Progenitor cell of endocrine pancreas (in vitro differentiated cells): ENCODE data around the gene UBAC2. TPM values are rescaled to one million over a fixed set of nuclear protein-coding genes. Genes with fewer than 3 reads are reported as not detected.
A peak's percentile ranks its signal among the peaks of the same experiment; 100 is the strongest.
"Not testable (repeated sequence)": the region's sequence is repeated elsewhere in the genome, so short reads cannot be mapped to it uniquely, and the experiment has no call there.

ENCODE experiments used
- DNase-seq: peaks from one replicate; pipeline ENCODE4 v3.0.0; 2021; ENCODE audit warnings: low spot score; ENCODE audit not compliant: unreplicated experiment
- H3K27ac Mint-ChIP-seq: 2 replicates; pipeline ENCODE4 v1.8.0; 2021; ENCODE audit warnings: mild to moderate bottlenecking, moderate library complexity, mixed read lengths
- H3K27me3 Mint-ChIP-seq: 2 replicates; pipeline ENCODE4 v1.8.0; 2021; ENCODE audit warnings: mixed read lengths
- H3K36me3 Mint-ChIP-seq: 2 replicates; pipeline ENCODE4 v1.8.0; 2022; ENCODE audit warnings: mixed read lengths; ENCODE audit not compliant: insufficient read depth
- H3K4me1 Mint-ChIP-seq: 2 replicates; pipeline ENCODE4 v1.8.0; 2021; ENCODE audit warnings: low read depth, mixed read lengths
- H3K4me3 Mint-ChIP-seq: 2 replicates; pipeline ENCODE4 v1.8.0; 2021; ENCODE audit warnings: low read depth, mild to moderate bottlenecking, moderate library complexity, mixed read lengths
- H3K9me3 Mint-ChIP-seq: 2 replicates; pipeline ENCODE4 v1.8.0; 2021; ENCODE audit warnings: low read depth, mixed read lengths
- total RNA-seq: library from RNA; stranded (reverse); gene quantifications from 2 replicates; pipeline ENCODE4 v1.2.1, GENCODE V29; 2021
- TF ChIP-seq, protein P1 (sequence below): fragments of 200-600 bp; sonication (generic); IDR thresholded peaks from one replicate; pipeline ENCODE4 v1.5.0; 2021; ENCODE audit warnings: antibody characterized with exemption, mild to moderate bottlenecking; ENCODE audit not compliant: unreplicated experiment

UBAC2 gene
- total RNA-seq, 1 donor from 2014 or later = 60.6 TPM

DNA sequence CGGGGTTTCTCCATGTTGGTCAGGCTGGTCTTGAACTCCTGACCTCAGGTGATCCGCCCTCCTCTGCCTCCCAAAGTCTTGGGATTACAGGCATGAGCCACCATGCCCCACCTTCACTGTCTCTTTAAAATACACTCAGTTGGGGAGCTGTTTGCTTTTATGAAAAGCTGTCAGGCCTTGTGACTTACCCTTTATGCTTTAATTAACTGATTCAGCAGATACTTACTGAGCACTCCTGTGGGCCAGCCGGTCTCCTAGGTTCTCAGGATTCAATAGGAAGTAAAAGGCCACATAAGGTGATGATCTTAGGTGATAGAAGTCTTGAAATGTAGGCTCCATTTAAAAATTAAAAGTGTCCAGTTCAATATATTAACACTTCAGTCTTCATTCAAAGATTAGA lies 7.5 kb downstream of the UBAC2 start:
- H3K9me3 Mint-ChIP-seq = no peaks in the 10 kb centered on the region
- no peak for DNase-seq
- H3K36me3 Mint-ChIP-seq = peaks cover 2% of the 10 kb centered on the region
- H3K4me3 Mint-ChIP-seq = no peak overlapping the region
- no peak overlapping the region for H3K27ac Mint-ChIP-seq
- TF ChIP-seq, protein P1, sequence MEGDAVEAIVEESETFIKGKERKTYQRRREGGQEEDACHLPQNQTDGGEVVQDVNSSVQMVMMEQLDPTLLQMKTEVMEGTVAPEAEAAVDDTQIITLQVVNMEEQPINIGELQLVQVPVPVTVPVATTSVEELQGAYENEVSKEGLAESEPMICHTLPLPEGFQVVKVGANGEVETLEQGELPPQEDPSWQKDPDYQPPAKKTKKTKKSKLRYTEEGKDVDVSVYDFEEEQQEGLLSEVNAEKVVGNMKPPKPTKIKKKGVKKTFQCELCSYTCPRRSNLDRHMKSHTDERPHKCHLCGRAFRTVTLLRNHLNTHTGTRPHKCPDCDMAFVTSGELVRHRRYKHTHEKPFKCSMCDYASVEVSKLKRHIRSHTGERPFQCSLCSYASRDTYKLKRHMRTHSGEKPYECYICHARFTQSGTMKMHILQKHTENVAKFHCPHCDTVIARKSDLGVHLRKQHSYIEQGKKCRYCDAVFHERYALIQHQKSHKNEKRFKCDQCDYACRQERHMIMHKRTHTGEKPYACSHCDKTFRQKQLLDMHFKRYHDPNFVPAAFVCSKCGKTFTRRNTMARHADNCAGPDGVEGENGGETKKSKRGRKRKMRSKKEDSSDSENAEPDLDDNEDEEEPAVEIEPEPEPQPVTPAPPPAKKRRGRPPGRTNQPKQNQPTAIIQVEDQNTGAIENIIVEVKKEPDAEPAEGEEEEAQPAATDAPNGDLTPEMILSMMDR = no peak
- no peaks in the 10 kb centered on the region for H3K27me3 Mint-ChIP-seq
- H3K4me1 Mint-ChIP-seq = peaks cover 22% of the 10 kb centered on the region

DNA sequence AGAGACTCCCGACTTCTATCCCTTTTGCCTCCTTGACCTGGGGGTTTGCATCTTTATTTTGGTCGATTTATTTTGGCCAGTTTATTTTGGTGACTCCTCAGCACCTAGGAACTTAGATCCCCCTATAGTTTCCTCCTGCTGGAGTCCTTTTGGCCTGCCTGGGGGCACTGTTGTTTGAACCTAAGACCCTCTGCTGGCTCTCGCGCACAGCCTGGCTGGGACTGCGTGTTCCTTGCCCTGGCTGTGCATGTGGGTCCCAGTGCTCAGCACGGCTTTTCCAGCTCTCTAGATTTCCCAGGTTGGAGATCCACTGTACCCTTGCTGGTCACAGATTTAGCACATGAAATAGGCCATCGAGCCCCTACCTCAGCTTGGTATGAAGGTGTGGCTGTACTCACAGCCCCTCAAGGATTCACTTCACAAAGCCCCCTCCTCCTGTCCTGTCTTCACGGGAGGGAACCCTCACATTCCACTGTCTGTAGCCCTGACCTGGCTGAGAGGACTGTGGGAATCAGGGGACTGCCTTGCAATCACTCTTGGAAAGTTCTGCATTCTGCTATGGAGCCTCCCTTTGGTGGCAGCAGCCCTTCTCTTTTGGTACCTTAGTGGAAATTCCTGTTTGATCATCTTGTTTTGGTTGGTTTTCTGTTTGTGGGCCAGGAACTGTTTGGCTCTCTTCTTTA lies 8.3 kb downstream of the UBAC2 start:
- H3K36me3 Mint-ChIP-seq = peaks cover 2% of the 10 kb centered on the region
- TF ChIP-seq, protein P1 = no peak
- no peak overlapping the region for H3K27ac Mint-ChIP-seq
- H3K27me3 Mint-ChIP-seq = no peaks in the 10 kb centered on the region
- no peak overlapping the region for H3K4me3 Mint-ChIP-seq
- H3K4me1 Mint-ChIP-seq = peaks cover 19% of the 10 kb centered on the region
- no peak for DNase-seq
- H3K9me3 Mint-ChIP-seq = no peaks in the 10 kb centered on the region

DNA sequence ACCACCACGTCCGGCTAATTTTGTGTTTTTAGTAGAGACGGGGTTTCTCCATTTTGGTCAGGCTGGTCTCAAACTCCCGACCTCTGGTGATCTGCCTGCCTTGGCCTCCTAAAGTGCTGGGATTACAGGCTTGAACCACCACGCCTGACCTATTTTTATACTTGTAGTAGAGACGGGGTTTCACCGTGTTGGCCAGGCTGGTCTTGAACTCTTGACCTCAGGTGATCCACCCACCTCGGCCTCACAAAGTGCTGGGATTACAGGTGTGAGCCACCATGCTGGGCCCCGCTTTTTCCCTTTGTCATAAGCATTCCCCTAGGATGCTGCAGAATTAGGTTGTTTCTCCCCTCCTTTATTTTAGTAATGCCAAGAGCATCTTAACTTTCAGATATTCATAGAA lies 10.0 kb downstream of the UBAC2 start:
- H3K27ac Mint-ChIP-seq, H3K4me3 Mint-ChIP-seq, H3K4me1 Mint-ChIP-seq, H3K27me3 Mint-ChIP-seq, H3K9me3 Mint-ChIP-seq, DNase-seq, H3K36me3 Mint-ChIP-seq: not testable (repeated sequence)

GRCh38 chr13:99211421-99212035 lies 10.9 kb downstream of the UBAC2 start:
- Mint-ChIP-seq H3K4me3 (no peak overlapping the region), H3K4me1 (peaks cover 2% of the 10 kb centered on the region), H3K36me3 (peaks cover 4% of the 10 kb centered on the region), H3K27ac (no peak overlapping the region), H3K27me3 (no peaks in the 10 kb centered on the region), H3K9me3 (no peaks in the 10 kb centered on the region)
- TF ChIP-seq, protein P1 = no peak
- DNase-seq = no peak

- H3K27me3 Mint-ChIP-seq = no peaks in the 10 kb centered on the region
- H3K27ac Mint-ChIP-seq = peak overlapping the region; percentile 21
- DNase-seq = no peak
- peaks cover 4% of the 10 kb centered on the region for H3K36me3 Mint-ChIP-seq
- H3K4me3 Mint-ChIP-seq = no peak overlapping the region
- no peaks in the 10 kb centered on the region for H3K9me3 Mint-ChIP-seq
- H3K4me1 Mint-ChIP-seq = peaks cover 4% of the 10 kb centered on the region
- TF ChIP-seq, protein P1 = no peak
Observed at GRCh38 chr13:99214232-99214631, 13.6 kb downstream of the UBAC2 start.

GRCh38 chr13:99214731-99215130 lies 14.1 kb downstream of the UBAC2 start:
- H3K4me3 Mint-ChIP-seq = no peak overlapping the region
- TF ChIP-seq, protein P1 = no peak
- peaks cover 4% of the 10 kb centered on the region for H3K4me1 Mint-ChIP-seq
- H3K36me3 Mint-ChIP-seq = peaks cover 4% of the 10 kb centered on the region
- H3K27me3 Mint-ChIP-seq = no peaks in the 10 kb centered on the region
- H3K27ac Mint-ChIP-seq = no peak overlapping the region
- DNase-seq = no peak
- no peaks in the 10 kb centered on the region for H3K9me3 Mint-ChIP-seq
